Aorta (tissue), 5 donors: ENCODE data around the gene DDIT3. TPM values are rescaled to one million over a fixed set of nuclear protein-coding genes. Genes with fewer than 3 reads are reported as not detected.
"Not testable (repeated sequence)": the region's sequence is repeated elsewhere in the genome, so short reads cannot be mapped to it uniquely, and the experiment has no call there.

Experiments used
- ATAC-seq: fragments of 200-7000 bp; cut with Tn5 transposase; one replicate; pipeline ENCODE4 v1.9.1; 2022; ENCODE audit warnings: moderate library complexity; ENCODE audit not compliant: low FRiP score
- DNase-seq, 2 donors: peaks; one replicate each; pipeline ENCODE4 v3.0.0-alpha.2; 2020
- H3K27ac ChIP-seq, 2 donors: one replicate each; pipeline ENCODE4 v1.5.1; 2013; ENCODE audit warnings: low read length in 2 of 2, mild to moderate bottlenecking in 2 of 2, moderate library complexity in 2 of 2, control low read depth in 1 of 2, inconsistent platforms in 1 of 2, low read depth in 1 of 2
- H3K27me3 ChIP-seq, 2 donors: one replicate each; pipeline ENCODE4 v1.6.1; 2013; ENCODE audit warnings: control low read depth in 1 of 2, low read length in 1 of 2, mild to moderate bottlenecking in 1 of 2, moderate library complexity in 1 of 2; ENCODE audit not compliant: insufficient read depth in 2 of 2, control insufficient read depth in 1 of 2
- H3K36me3 ChIP-seq, 2 donors: one replicate each; pipeline ENCODE4 v1.6.1; 2013; ENCODE audit warnings: control low read depth in 1 of 2, low read length in 1 of 2, mild to moderate bottlenecking in 1 of 2; ENCODE audit not compliant: insufficient read depth in 2 of 2, control insufficient read depth in 1 of 2
- H3K4me1 ChIP-seq, 2 donors: one replicate each; pipeline ENCODE4 v1.6.1; 2013; ENCODE audit warnings: low read length in 2 of 2, control low read depth in 1 of 2, mild to moderate bottlenecking in 1 of 2, moderate library complexity in 1 of 2; ENCODE audit not compliant: insufficient read depth in 2 of 2, control insufficient read depth in 1 of 2
- H3K4me3 ChIP-seq, 2 donors: one replicate each; pipeline ENCODE4 v1.5.1; 2013; ENCODE audit warnings: low read length in 2 of 2, control low read depth in 1 of 2, mild to moderate bottlenecking in 1 of 2
- H3K9me3 ChIP-seq: one replicate; pipeline ENCODE4 v1.6.1; 2013; ENCODE audit warnings: mild to moderate bottlenecking, low read length; ENCODE audit not compliant: control insufficient read depth
- WGBS, 2 donors: extraction: QIAGEN DNeasy Blood & Tissue Kit; methylation state at CpG; one replicate each; pipeline ENCODE4 v1.1.7; 2013; 5-methylcytosine and 5-hydroxymethylcytosine counted together
- intact Hi-C, 2 donors: fragments of 100-400 bp; cut with DNase I; formaldehyde crosslinking; loops; one replicate each; pipeline versions ENCODE4 v1.14.2 to v1.15.0; 2022
- polyA plus RNA-seq, 2 donors: library from polyadenylated mRNA; stranded (reverse); fragments of 200-250 nt; gene quantifications; one replicate each; pipeline ENCODE4 v1.2.3, GENCODE V29; 2013
- total RNA-seq, 2 donors: library from RNA; stranded (reverse); fragmentation: NEBNext Ultra II Directional; extraction: Animal tissue kit (Norgen Biotek cat#: 25700); gene quantifications; one replicate each; pipeline ENCODE4 v1.2.1, GENCODE V29; 2021
- donor health status: healthy with polysubstance abuse.
- donor health status: Bipolar disorder and iron deficiency.
- donor health status: DM: no; HTN: no; CAD: no.
- donor health status: DM: no; HTN: no; CAD: no.
- donor health status: DM: yes; HTN: yes; CAD: no.

The DDIT3 gene
- total and polyA plus RNA-seq, 4 donors, result 24.8 to 49.6 (median 33.9) TPM

- H3K4me1 ChIP-seq, DNase-seq, intact Hi-C loops, ATAC-seq, H3K27ac ChIP-seq, H3K4me3 ChIP-seq, H3K27me3 ChIP-seq, H3K9me3 ChIP-seq: not testable (repeated sequence)
- 93 to 95% methylated on average over 6 of the region's 6 CpGs for WGBS, 2 donors
- peaks cover 7 to 19% of the 10 kb centered on the region in 2 donors for H3K36me3 ChIP-seq
Observed at GRCh38 chr12:57513677-57514076, 6.6 kb downstream of the DDIT3 start.

DNA sequence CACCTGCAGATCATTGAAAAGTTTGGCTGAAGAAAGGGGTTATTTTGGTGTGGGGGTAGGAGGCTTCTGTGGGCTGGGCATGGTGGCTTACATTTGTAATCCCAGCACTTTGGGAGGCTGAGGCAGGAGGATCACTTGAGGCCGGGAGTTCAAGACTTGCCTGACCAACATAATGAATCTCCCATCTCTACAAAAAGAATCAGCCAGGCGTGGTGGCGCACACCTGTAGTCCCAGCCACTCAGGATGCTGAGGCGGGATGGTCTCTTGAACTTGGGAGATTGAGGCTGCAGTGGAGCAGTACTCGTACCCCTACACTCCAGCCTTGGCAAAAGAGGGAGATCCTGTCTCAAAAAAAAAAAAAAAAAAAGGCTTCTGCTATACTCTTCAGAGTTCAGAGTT lies 7.0 kb downstream of the DDIT3 start:
- Histone ChIP-seq H3K27ac (no peak overlapping the region), H3K9me3 (no peaks in the 10 kb centered on the region), H3K4me1 (peaks cover 0 to under 1% of the 10 kb centered on the region in 2 donors), H3K36me3 (peaks cover 7 to 19% of the 10 kb centered on the region in 2 donors), H3K27me3 (no peaks in the 10 kb centered on the region), H3K4me3 (no peak overlapping the region)
- ATAC-seq, result no peak
- intact Hi-C loops, result no loop called here
- WGBS, 2 donors, result 91 to 94% methylated on average over 5 of the region's 5 CpGs
- no peak for DNase-seq

DNA sequence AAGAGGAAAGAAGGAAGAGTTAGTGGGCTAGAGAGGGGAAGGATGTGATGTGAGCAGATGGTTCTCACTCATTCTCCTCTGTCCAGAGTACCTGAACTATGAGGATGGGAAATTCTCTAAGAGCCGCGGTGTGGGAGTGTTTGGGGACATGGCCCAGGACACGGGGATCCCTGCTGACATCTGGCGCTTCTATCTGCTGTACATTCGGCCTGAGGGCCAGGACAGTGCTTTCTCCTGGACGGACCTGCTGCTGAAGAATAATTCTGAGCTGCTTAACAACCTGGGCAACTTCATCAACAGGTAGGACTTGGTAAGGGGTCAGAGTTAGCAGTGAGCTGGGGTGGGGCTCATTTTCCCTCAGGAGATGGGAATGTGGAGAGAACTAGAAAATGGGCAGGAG lies 7.6 kb downstream of the DDIT3 start:
- ATAC-seq (no peak), DNase-seq (no peak)
- H3K9me3 ChIP-seq, result no peaks in the 10 kb centered on the region
- H3K27ac ChIP-seq, result no peak overlapping the region
- H3K36me3 ChIP-seq, result peaks cover 7 to 19% of the 10 kb centered on the region in 2 donors
- no peak overlapping the region for H3K4me3 ChIP-seq
- no peaks in the 10 kb centered on the region for H3K27me3 ChIP-seq
- intact Hi-C loops, result no loop called here
- H3K4me1 ChIP-seq, result no peaks in the 10 kb centered on the region
- WGBS, 2 donors, result 91 to 93% methylated on average over 6 of the region's 6 CpGs

GRCh38 chr12:57511588-57512325 lies 8.6 kb downstream of the DDIT3 start:
- H3K27ac ChIP-seq, result no peak overlapping the region
- intact Hi-C loops, result no loop called here
- 90 to 95% methylated on average over 7 of the region's 7 CpGs for WGBS, 2 donors
- no peaks in the 10 kb centered on the region for H3K9me3 ChIP-seq
- ATAC-seq (no peak), DNase-seq (no peak)
- H3K4me3 ChIP-seq, result no peak overlapping the region
- no peaks in the 10 kb centered on the region for H3K4me1 ChIP-seq
- peaks cover 7 to 15% of the 10 kb centered on the region in 2 donors for H3K36me3 ChIP-seq
- no peaks in the 10 kb centered on the region for H3K27me3 ChIP-seq

GRCh38 chr12:57511161-57511560 lies 9.2 kb downstream of the DDIT3 start:
- H3K4me1 ChIP-seq, result no peaks in the 10 kb centered on the region
- H3K36me3 ChIP-seq, result peaks cover 7 to 13% of the 10 kb centered on the region in 2 donors
- ATAC-seq, result no peak
- no peak for DNase-seq
- no peak overlapping the region for H3K27ac ChIP-seq
- H3K27me3 ChIP-seq, result no peaks in the 10 kb centered on the region
- intact Hi-C loops, result no loop called here
- no peaks in the 10 kb centered on the region for H3K9me3 ChIP-seq
- 94 to 97% methylated on average over 4 of the region's 4 CpGs for WGBS, 2 donors
- H3K4me3 ChIP-seq, result no peak overlapping the region

DNA sequence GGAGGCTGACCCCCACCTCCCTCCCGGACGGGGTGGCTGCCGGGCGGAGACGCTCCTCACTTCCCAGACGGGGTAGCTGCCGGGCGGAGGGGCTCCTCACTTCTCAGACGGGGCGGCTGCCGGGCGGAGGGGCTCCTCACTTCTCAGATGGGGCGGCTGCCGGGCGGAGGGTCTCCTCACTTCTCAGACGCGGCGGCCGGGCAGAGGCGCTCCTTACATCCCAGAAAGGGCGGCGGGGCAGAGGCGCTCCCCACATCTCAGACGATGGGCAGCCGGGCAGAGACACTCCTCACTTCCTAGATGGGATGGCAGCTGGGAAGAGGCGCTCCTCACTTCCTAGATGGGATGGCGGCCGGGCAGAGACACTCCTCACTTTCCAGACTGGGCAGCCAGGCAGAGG lies 12.5 kb downstream of the DDIT3 start:
- H3K27me3 ChIP-seq, H3K9me3 ChIP-seq, DNase-seq, H3K4me3 ChIP-seq, H3K27ac ChIP-seq, H3K4me1 ChIP-seq, H3K36me3 ChIP-seq, intact Hi-C loops, ATAC-seq: not testable (repeated sequence)
- 97 to 100% methylated on average over 3 to 28 of the region's 28 CpGs for WGBS, 2 donors

DNA sequence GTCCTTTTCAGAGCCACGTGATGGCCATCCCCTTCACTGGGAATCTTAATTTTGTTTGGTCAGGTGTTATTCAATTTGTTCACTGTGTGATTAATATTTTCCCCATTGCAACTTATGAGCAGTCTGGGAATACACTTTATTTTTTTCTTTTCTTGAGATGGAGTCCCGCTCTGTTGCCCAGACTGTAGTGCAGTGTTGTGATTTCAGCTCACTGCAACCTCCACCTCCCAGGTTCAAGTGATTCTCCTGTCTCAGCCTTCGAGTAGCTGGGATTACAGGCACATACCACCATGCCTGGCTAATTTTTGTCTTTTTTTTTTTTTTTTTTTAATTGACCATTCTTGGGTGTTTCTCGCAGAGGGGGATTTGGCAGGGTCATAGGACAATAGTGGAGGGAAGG lies 13.8 kb downstream of the DDIT3 start:
- H3K36me3 ChIP-seq, H3K27ac ChIP-seq, DNase-seq, H3K9me3 ChIP-seq, intact Hi-C loops, ATAC-seq, H3K27me3 ChIP-seq, H3K4me1 ChIP-seq, H3K4me3 ChIP-seq: not testable (repeated sequence)
- WGBS, 2 donors, result 94 to 99% methylated on average over 3 to 4 of the region's 4 CpGs

GRCh38 chr12:57502311-57502969 lies 17.9 kb downstream of the DDIT3 start:
- WGBS, 2 donors, result 96% methylated on average over 22 of the region's 22 CpGs
- H3K9me3 ChIP-seq, H3K4me3 ChIP-seq, H3K4me1 ChIP-seq, intact Hi-C loops, H3K27me3 ChIP-seq, ATAC-seq, DNase-seq, H3K36me3 ChIP-seq, H3K27ac ChIP-seq: not testable (repeated sequence)

GRCh38 chr12:57500213-57500612 lies 20.1 kb downstream of the DDIT3 start:
- intact Hi-C loops, result no loop called here
- DNase-seq, result no peak
- H3K27ac ChIP-seq, result no peak overlapping the region
- no peaks in the 10 kb centered on the region for H3K27me3 ChIP-seq
- WGBS, 2 donors, result 94 to 98% methylated on average over 11 of the region's 11 CpGs
- peaks cover 5 to 6% of the 10 kb centered on the region in 2 donors for H3K36me3 ChIP-seq
- no peaks in the 10 kb centered on the region for H3K9me3 ChIP-seq
- no peaks in the 10 kb centered on the region for H3K4me1 ChIP-seq
- no peak for ATAC-seq
- no peak overlapping the region for H3K4me3 ChIP-seq
